Fibroblast of skin of right biceps (primary cell): ENCODE measurements around the gene RBP2.

ENCODE experiments used
- DNase-seq: peaks from one replicate; pipeline ENCODE4 v3.0.0-alpha.2; 2013

The RBP2 gene

GRCh38 chr3:139476348-139476747 is at the start of gene RBP2:
TSS of gene RBP2 (minus strand) at chr3:139476516. CDS start at chr3:139476459, 57 bp downstream.
- no peak for DNase-seq

DNA sequence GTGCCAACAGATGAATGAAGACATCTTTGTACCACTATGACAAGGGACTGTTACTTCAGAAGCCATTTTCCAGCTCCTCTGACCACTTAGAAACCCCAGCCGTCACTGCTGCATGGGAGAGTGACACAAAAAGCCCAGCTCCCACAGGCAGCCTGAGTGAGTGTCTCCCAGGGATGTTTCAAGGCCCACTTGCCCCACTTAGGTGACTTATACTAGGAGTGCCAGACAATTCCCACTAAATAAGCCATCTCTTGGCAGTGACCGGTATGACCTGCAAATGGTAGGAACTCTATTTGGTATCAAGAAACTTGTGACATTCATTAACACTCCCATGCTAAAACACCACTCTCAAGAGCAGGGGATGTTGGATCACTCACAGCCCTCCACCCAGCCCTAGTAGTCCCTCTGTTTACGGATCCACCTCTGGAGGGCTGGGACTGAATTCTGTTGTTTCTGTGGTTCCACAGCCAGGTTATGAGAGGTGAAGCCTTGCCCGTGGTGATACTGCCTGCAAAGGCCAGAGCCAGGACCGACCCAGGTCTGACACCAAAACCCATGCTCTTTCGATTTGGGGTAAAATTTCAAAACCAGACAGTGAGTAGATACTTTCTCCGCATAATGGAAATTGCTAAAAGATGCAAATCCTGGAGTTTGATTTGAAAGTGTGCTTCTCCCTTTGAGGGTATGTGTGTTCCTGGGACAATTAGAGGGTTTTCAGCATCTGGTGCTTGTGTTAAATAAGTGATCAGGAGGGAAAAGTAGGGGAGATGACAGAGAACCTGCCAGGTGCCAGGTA is 48.7 kb upstream of the RBP2 start:
- DNase-seq = no peak

GRCh38 chr3:139523718-139524117 is 47.4 kb upstream of the RBP2 start:
- no peak for DNase-seq

GRCh38 chr3:139523166-139523565 is 46.9 kb upstream of the RBP2 start:
- no peak for DNase-seq

GRCh38 chr3:139522421-139522820 is 46.1 kb upstream of the RBP2 start:
- no peak for DNase-seq

DNA sequence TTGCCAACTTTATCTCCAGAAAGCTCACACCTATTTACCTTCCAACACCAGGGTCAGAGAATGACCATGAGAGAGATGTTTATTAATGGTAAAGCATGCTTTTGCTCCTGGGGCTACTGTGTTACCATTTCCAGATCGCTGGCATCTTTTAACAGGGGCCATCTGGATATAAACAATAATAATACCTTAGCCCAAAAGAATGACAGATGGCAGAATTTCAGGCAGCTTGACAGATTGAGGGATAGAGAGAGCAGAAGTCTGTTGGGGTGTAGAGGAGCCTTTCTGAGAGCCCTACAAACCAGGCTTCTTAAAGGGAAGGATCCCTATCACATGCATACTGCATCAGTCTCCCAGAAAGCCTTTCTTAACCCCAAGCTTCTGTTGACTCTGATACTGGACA is 45.5 kb upstream of the RBP2 start:
- DNase-seq = no peak

GRCh38 chr3:139521144-139521543 is 44.8 kb upstream of the RBP2 start:
- DNase-seq = no peak

GRCh38 chr3:139519998-139520737 is 43.9 kb upstream of the RBP2 start:
- peak; percentile 24 for DNase-seq

GRCh38 chr3:139518926-139519842 is 42.9 kb upstream of the RBP2 start:
- DNase-seq = no peak

DNA sequence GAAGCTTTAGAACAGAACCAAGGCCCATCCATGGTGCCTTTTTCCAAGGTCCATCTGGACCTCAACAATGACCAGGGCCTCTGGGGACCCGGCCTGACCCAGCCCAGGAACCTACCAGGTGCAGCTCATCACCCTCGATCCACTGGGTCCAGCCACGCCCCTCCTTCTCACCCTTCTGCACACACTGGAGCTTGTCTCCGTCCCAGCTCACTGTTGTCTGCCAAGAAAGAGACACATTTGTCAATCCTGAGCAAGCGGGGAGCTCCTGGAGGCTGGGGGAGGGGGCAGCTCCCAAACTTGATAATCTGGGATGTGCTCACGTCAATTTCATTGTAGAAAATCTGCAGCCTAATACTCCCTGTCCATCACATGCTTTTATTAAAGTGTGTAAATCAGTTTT is 42.0 kb upstream of the RBP2 start:
- DNase-seq = no peak

GRCh38 chr3:139517321-139518065 is 41.2 kb upstream of the RBP2 start:
- DNase-seq = no peak

- no peak for DNase-seq
Observed at GRCh38 chr3:139514741-139515140, 38.4 kb upstream of the RBP2 start.

- no peak for DNase-seq
Observed at GRCh38 chr3:139509631-139510030, 33.3 kb upstream of the RBP2 start.

DNA sequence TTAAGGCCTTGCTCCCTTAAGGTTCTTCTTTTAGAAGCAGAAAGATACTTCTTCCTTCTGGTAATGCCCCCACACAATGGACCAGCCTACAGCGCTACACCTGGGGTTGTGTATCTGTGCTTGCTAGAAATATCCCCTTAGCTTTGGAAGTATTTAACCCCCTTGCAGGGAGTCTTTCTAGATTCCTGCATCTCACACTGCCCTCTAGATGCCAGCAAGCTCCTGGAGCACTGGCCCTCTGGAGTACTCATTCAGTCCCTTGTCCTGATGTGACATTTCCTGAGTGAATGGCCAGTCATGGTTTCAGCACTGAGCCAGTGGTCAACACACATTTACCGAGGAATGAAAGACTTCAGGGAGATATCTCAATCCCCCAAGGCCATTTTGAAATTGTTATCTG is 30.4 kb upstream of the RBP2 start:
- DNase-seq = no peak

DNA sequence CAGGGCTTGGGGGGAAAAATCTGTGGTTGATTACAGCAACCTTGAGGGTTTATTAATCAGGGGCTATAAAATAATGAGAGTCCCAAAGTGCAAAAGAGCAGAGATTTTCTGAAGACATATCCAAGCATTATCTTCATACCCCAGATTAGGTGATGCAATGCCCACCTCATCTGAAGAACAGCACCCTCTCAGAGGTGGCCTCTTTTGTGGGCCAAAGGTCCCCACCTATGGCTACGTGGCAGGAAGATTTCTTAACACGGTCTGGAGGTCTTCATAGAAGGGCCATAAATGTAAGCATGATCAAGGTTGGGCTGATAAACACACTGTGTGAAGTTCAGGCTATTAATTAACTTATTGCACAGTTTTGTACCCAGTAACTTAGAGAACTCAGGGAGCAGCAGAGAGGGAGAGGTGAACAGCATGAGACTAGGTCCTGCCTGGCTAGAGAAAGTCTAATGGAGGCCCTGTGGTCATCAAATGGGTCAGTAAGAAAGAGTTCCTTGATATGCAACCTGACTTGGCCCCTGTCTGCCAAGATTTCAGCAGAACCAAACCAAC is 29.6 kb upstream of the RBP2 start:
- DNase-seq = no peak

- no peak for DNase-seq
Observed at GRCh38 chr3:139499536-139499935, 23.2 kb upstream of the RBP2 start.

- no peak for DNase-seq
Observed at GRCh38 chr3:139493826-139494385, 17.6 kb upstream of the RBP2 start.

DNA sequence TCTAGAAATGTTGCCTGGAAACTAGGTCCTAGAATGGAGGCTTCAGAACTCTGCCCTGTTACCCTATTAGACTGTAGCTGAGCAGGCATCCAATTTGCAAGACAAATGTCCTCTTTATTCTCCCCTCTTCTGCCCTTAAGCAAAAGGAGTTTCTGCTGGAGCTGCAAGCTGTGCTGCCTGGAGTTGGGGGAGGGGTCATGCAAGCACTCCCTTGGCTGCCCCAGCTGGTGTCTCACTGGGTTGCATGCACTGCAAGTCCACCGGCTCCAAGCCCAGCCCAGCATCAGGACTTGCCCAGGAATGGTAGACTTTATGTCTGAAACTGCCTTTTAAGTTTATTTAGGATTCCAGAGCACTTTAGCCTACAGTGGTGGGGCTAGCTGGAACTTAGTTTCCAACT is 15.7 kb upstream of the RBP2 start:
- no peak for DNase-seq

- DNase-seq = no peak
Observed at GRCh38 chr3:139491027-139491700, 14.8 kb upstream of the RBP2 start.

- no peak for DNase-seq
Observed at GRCh38 chr3:139482206-139482605, 5.9 kb upstream of the RBP2 start.

GRCh38 chr3:139481116-139481515 is 4.8 kb upstream of the RBP2 start:
- peak; percentile 10 for DNase-seq
